ENCODE measurements around the gene SPDEF. TPM values are rescaled to one million over a fixed set of nuclear protein-coding genes. Genes with fewer than 3 reads are reported as not detected.

Gene SPDEF
- total RNA-seq, result 1 to 10 TPM in 1 of 4 donors, not detected in 3; 4.4 TPM

DNA sequence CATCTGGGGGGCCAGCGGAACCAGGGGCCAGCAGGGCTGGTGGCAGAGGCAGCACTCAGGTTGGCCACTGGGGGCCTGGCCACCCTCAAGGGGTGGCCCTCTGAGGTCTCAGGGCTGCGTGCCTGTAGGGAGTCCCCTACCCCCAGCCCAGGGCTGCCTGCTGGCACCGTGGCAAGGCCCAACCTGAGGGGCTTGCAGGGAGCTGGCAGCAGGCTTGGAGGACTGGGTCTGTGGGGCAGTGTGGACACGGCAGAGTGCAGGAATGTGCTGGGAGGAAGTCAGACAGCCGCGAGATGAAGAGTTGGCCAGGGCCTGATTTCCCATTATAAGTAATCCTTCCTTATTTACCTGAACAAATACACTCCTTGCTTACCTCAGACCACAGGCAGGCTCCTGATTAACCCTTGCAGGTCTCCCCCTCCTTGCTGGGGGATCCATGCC lies at the start of gene SPDEF:
SPDEF (minus strand) TSS at position 299 of the 441 bp plus-strand sequence. CDS start 11,874 bp downstream, outside the sequence.
- no peaks in the 10 kb centered on the region for H3K36me3 ChIP-seq
- no peak within 1 kb of the TSS for H3K4me3 ChIP-seq
- TF ChIP-seq POLR2A (IDR thresholded peaks at IDR 0.05), result no peak
- TF ChIP-seq, protein P1, sequence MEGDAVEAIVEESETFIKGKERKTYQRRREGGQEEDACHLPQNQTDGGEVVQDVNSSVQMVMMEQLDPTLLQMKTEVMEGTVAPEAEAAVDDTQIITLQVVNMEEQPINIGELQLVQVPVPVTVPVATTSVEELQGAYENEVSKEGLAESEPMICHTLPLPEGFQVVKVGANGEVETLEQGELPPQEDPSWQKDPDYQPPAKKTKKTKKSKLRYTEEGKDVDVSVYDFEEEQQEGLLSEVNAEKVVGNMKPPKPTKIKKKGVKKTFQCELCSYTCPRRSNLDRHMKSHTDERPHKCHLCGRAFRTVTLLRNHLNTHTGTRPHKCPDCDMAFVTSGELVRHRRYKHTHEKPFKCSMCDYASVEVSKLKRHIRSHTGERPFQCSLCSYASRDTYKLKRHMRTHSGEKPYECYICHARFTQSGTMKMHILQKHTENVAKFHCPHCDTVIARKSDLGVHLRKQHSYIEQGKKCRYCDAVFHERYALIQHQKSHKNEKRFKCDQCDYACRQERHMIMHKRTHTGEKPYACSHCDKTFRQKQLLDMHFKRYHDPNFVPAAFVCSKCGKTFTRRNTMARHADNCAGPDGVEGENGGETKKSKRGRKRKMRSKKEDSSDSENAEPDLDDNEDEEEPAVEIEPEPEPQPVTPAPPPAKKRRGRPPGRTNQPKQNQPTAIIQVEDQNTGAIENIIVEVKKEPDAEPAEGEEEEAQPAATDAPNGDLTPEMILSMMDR (IDR thresholded peaks at IDR 0.05), result no peak
- no peak for TF ChIP-seq POLR2AphosphoS5 (IDR thresholded peaks at IDR 0.05)
- no peak for TF ChIP-seq EP300 (IDR thresholded peaks at IDR 0.05)
- ATAC-seq, result no peak
- no peak within 1 kb of the TSS for H3K27ac ChIP-seq
- H3K27me3 ChIP-seq, result no peaks in the 10 kb centered on the region
- no peaks in the 10 kb centered on the region for H3K4me1 ChIP-seq
- H3K9me3 ChIP-seq, result peaks cover 0 to 14% (median 0%) of the 10 kb centered on the region in 3 donors
- 31% methylated on average over 3 of the region's 6 CpGs; no CpG with 5 or more reads in 1 of the 2 donors for WGBS, 2 donors (ENCODE audit: low coverage in 1 of 2)

- H3K36me3 ChIP-seq, result peaks cover 0 to 37% of the 10 kb centered on the region in 2 donors
- TF ChIP-seq POLR2A (IDR thresholded peaks at IDR 0.05), result no peak
- TF ChIP-seq, protein P1 (IDR thresholded peaks at IDR 0.05), result no peak
- no peak for TF ChIP-seq POLR2AphosphoS5 (IDR thresholded peaks at IDR 0.05)
- no peak for TF ChIP-seq EP300 (IDR thresholded peaks at IDR 0.05)
- 88 to 98% methylated on average over 4 of the region's 4 CpGs for WGBS, 2 donors (ENCODE audit: low coverage in 1 of 2)
- H3K9me3 ChIP-seq, result no peaks in the 10 kb centered on the region
- H3K4me1 ChIP-seq, result peaks cover 7 to 46% (median 12%) of the 10 kb centered on the region in 3 donors
- no peak overlapping the region for H3K4me3 ChIP-seq
- ATAC-seq, result no peak
- no peaks in the 10 kb centered on the region for H3K27me3 ChIP-seq
- H3K27ac ChIP-seq, result no peak overlapping the region
These were observed 47.6 kb upstream of the SPDEF start for GRCh38 chr6:34603707-34604106.

DNA sequence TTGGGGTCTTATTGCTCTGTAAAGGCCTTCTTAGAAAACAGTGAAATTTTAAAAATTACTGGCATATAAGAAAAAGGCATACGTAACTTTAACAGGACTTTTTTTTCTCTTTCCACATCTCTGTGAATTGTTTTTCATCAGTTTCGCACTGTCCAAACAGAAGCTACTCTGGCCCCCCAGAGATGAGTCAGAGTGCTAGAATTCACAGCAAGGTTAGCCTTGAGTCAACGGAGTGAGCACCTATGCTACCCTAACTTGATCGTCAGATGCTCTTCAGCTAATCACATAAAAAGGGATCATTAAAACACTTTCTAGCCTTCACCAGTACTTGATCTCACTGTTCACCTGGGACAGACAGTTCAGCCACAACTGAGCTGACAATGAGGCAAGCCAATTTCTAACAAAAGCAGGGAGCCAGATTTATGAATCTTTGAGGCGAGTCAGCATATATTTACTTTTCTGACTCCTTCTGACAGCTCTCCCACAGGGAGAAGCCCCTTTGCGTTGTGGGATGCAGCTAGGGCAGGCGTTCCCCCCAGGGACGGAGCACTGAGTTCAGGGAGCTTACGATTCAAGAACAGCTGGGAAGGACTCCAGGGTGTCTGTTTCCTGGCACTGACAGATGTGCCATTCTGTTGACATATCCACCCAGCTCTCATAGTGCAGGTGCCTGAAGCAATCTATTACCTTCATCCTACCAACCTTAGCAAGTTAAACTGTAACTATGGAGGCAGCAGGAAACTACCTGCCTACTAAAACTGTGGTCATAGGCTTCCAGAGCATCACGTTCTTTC lies 46.4 kb upstream of the SPDEF start:
- Histone ChIP-seq H3K4me1 (peaks cover 15 to 54% (median 21%) of the 10 kb centered on the region in 3 donors), H3K27me3 (no peaks in the 10 kb centered on the region), H3K9me3 (no peaks in the 10 kb centered on the region), H3K27ac (no peak overlapping the region), H3K4me3 (no peak overlapping the region), H3K36me3 (peaks cover 0 to 37% of the 10 kb centered on the region in 2 donors)
- TF ChIP-seq EP300 (IDR thresholded peaks at IDR 0.05), result no peak
- TF ChIP-seq POLR2AphosphoS5 (IDR thresholded peaks at IDR 0.05), result no peak
- TF ChIP-seq POLR2A (IDR thresholded peaks at IDR 0.05), result no peak
- TF ChIP-seq, protein P1 (IDR thresholded peaks at IDR 0.05), result no peak
- no peak for ATAC-seq
- 74 to 78% methylated on average over 3 to 4 of the region's 10 CpGs for WGBS, 2 donors (ENCODE audit: low coverage in 1 of 2)

- WGBS, 2 donors (ENCODE audit: low coverage in 1 of 2), result 53 to 80% methylated on average over 1 to 4 of the region's 4 CpGs
- no peaks in the 10 kb centered on the region for H3K27me3 ChIP-seq
- H3K27ac ChIP-seq, result no peak overlapping the region
- peaks cover 15 to 62% (median 27%) of the 10 kb centered on the region in 3 donors for H3K4me1 ChIP-seq
- H3K4me3 ChIP-seq, result no peak overlapping the region
- H3K9me3 ChIP-seq, result no peaks in the 10 kb centered on the region
- no peak for ATAC-seq
- TF ChIP-seq POLR2A (IDR thresholded peaks at IDR 0.05) (no peak), EP300 (IDR thresholded peaks at IDR 0.05) (no peak)
- H3K36me3 ChIP-seq, result peaks cover 0 to 36% of the 10 kb centered on the region in 2 donors
These were observed 45.6 kb upstream of the SPDEF start for GRCh38 chr6:34601706-34602105.

- TF ChIP-seq EP300 (IDR thresholded peaks at IDR 0.05) (no peak), POLR2A (IDR thresholded peaks at IDR 0.05) (no peak), POLR2AphosphoS5 (IDR thresholded peaks at IDR 0.05) (no peak)
- TF ChIP-seq, protein P1 (IDR thresholded peaks at IDR 0.05), result no peak
- Histone ChIP-seq H3K27ac (no peak overlapping the region), H3K4me3 (no peak overlapping the region), H3K36me3 (peaks cover 0 to 27% of the 10 kb centered on the region in 2 donors), H3K9me3 (no peaks in the 10 kb centered on the region), H3K27me3 (no peaks in the 10 kb centered on the region), H3K4me1 (peaks cover 15 to 69% (median 30%) of the 10 kb centered on the region in 3 donors)
- 84 to 90% methylated on average over 4 of the region's 4 CpGs for WGBS, 2 donors (ENCODE audit: low coverage in 1 of 2)
- no peak for ATAC-seq
These were observed 44.7 kb upstream of the SPDEF start for GRCh38 chr6:34600796-34601195.
